Stimulated activated CD4-positive, alpha-beta T cell treated with anti-CD3 and anti-CD28 coated beads, Interleukin-2, amount 100 ng/mL, for 4 hours (primary cell): ENCODE measurements around the gene LIMS3.
"Not testable (repeated sequence)": the region's sequence is repeated elsewhere in the genome, so short reads cannot be mapped to it uniquely, and the experiment has no call there.

Experiments used
- DNase-seq: peaks from one replicate; pipeline ENCODE4 v3.0.0-alpha.2; 2020; ENCODE audit warnings: low read depth

Gene LIMS3

GRCh38 chr2:109924481-109924880 is 26.0 kb downstream of the LIMS3 start:
- DNase-seq = not testable (repeated sequence)

GRCh38 chr2:109927803-109928202 is 29.3 kb downstream of the LIMS3 start:
- DNase-seq = not testable (repeated sequence)

- not testable (repeated sequence) for DNase-seq
Observed at GRCh38 chr2:109929222-109929621, 30.7 kb downstream of the LIMS3 start.

- DNase-seq = not testable (repeated sequence)
Observed at GRCh38 chr2:109936534-109936933, 38.0 kb downstream of the LIMS3 start.

- DNase-seq = not testable (repeated sequence)
Observed at GRCh38 chr2:109945362-109945761, 46.9 kb downstream of the LIMS3 start.

- DNase-seq = not testable (repeated sequence)
Observed at GRCh38 chr2:109947262-109947958, 48.9 kb downstream of the LIMS3 start.

- DNase-seq = not testable (repeated sequence)
Observed at GRCh38 chr2:109947959-109948520, 49.6 kb downstream of the LIMS3 start.

- not testable (repeated sequence) for DNase-seq
Observed at GRCh38 chr2:109950146-109950843, 51.8 kb downstream of the LIMS3 start.

GRCh38 chr2:109963942-109964341 is 65.5 kb downstream of the LIMS3 start:
- not testable (repeated sequence) for DNase-seq

- not testable (repeated sequence) for DNase-seq
Observed at GRCh38 chr2:109965482-109965881, 67.0 kb downstream of the LIMS3 start.

GRCh38 chr2:109966107-109966736 is 67.7 kb downstream of the LIMS3 start:
- DNase-seq = not testable (repeated sequence)

- DNase-seq = not testable (repeated sequence)
Observed at GRCh38 chr2:109966858-109967257, 68.4 kb downstream of the LIMS3 start.

GRCh38 chr2:109969864-109970263 is 71.4 kb downstream of the LIMS3 start:
- not testable (repeated sequence) for DNase-seq

GRCh38 chr2:109971710-109972109 is 73.2 kb downstream of the LIMS3 start:
- DNase-seq = not testable (repeated sequence)
